WTC11 (cell line): Measurements from ENCODE around the gene SULT1A2. TPM values are rescaled to one million over a fixed set of nuclear protein-coding genes. Genes with fewer than 3 reads are reported as not detected.

Source experiments
- ATAC-seq: fragments of 200-7000 bp; cut with Tn5 transposase; 2 replicates; pipeline ENCODE4 v1.10.0; 2021; ENCODE audit warnings: mild to moderate bottlenecking, moderate library complexity
- CTCF ChIA-PET: fragments of 300-600 bp; sonication (Branson Sonifier 250); formaldehyde crosslinking; loops from one replicate; lab custom pipeline; 2021; ENCODE audit warnings: antibody characterized with exemption; lab: Charles Lee
- POLR2A ChIA-PET: fragments of 350-600 bp; sonication (Branson Sonifier 250); formaldehyde crosslinking; loops from one replicate; lab custom pipeline; 2021; ENCODE audit warnings: antibody characterized with exemption; lab: Charles Lee
- DNase-seq: peaks from one replicate; pipeline ENCODE4 v3.0.0; 2021; ENCODE audit warnings: low spot score
- H3K27ac Mint-ChIP-seq: 2 replicates; pipeline ENCODE4 v1.8.0; 2021; ENCODE audit warnings: mixed read lengths
- H3K27me3 Mint-ChIP-seq: 2 replicates; pipeline ENCODE4 v1.8.0; 2021; ENCODE audit warnings: low read depth, mild to moderate bottlenecking, moderate library complexity, mixed read lengths
- H3K36me3 Mint-ChIP-seq: 2 replicates; pipeline ENCODE4 v1.8.0; 2021; ENCODE audit warnings: mixed read lengths
- H3K4me1 Mint-ChIP-seq: 2 replicates; pipeline ENCODE4 v1.8.0; 2022; ENCODE audit warnings: mixed read lengths
- H3K4me3 Mint-ChIP-seq: 2 replicates; pipeline ENCODE4 v1.8.0; 2021; ENCODE audit warnings: mild to moderate bottlenecking, moderate library complexity, mixed read lengths
- H3K9me3 Mint-ChIP-seq: 2 replicates; pipeline ENCODE4 v1.8.0; 2021; ENCODE audit warnings: mixed read lengths
- ARID4B ChIP-seq: sonication (generic); formaldehyde crosslinking; IDR thresholded peaks from 2 replicates; pipeline ENCODE4 v1.8.0; 2023; ENCODE audit warnings: missing genetic modification reagents, mild to moderate bottlenecking, borderline replicate concordance
- CBFB ChIP-seq: sonication (generic); formaldehyde crosslinking; IDR thresholded peaks from 2 replicates; pipeline ENCODE4 v1.8.1; 2022; ENCODE audit warnings: mild to moderate bottlenecking, low read depth, missing genetic modification reagents
- CREM ChIP-seq: sonication (generic); formaldehyde crosslinking; IDR thresholded peaks from 2 replicates; pipeline ENCODE4 v1.8.1; 2022; ENCODE audit warnings: mild to moderate bottlenecking, missing genetic modification reagents, moderate library complexity
- HMGA2 ChIP-seq: fragments of 250-450 bp; sonication (Bioruptor Pico); IDR thresholded peaks from 2 replicates; pipeline ENCODE4 v1.4.0; 2021; ENCODE audit warnings: mild to moderate bottlenecking, moderate library complexity
- MXD4 ChIP-seq: fragments of 250-450 bp; sonication (Bioruptor Pico); IDR thresholded peaks from 2 replicates; pipeline ENCODE4 v1.8.0; 2021; ENCODE audit warnings: mild to moderate bottlenecking, moderate library complexity, borderline replicate concordance
- NFATC4 ChIP-seq: fragments of 250-450 bp; sonication (Bioruptor Pico); IDR thresholded peaks from 2 replicates; pipeline ENCODE4 v1.9.0; 2021; ENCODE audit warnings: mild to moderate bottlenecking
- PRDM15 ChIP-seq: sonication (generic); formaldehyde crosslinking; IDR thresholded peaks from 2 replicates; pipeline ENCODE4 v1.8.0; 2022; ENCODE audit warnings: missing genetic modification reagents
- SMAD4 ChIP-seq: sonication (generic); formaldehyde crosslinking; IDR thresholded peaks from 2 replicates; pipeline ENCODE4 v1.8.0; 2022; ENCODE audit warnings: mild to moderate bottlenecking, missing genetic modification reagents
- TEAD4 ChIP-seq: sonication (generic); formaldehyde crosslinking; IDR thresholded peaks from 2 replicates; pipeline ENCODE4 v1.8.0; 2022; ENCODE audit warnings: mild to moderate bottlenecking, missing genetic modification reagents
- ZNF121 ChIP-seq: sonication (generic); formaldehyde crosslinking; IDR thresholded peaks from 2 replicates; pipeline ENCODE4 v1.8.0; 2023; ENCODE audit warnings: missing genetic modification reagents
- ZNF317 ChIP-seq: sonication (generic); formaldehyde crosslinking; IDR thresholded peaks from 2 replicates; pipeline ENCODE4 v1.8.1; 2023; ENCODE audit warnings: low read depth, mild to moderate bottlenecking, moderate library complexity, missing genetic modification reagents, borderline replicate concordance
- ZNF416 ChIP-seq: fragments of 250-450 bp; sonication (Bioruptor Pico); IDR thresholded peaks from 2 replicates; pipeline ENCODE4 v1.9.0; 2021; ENCODE audit warnings: mild to moderate bottlenecking, inconsistent platforms
- ZNF423 ChIP-seq: fragments of 250-450 bp; sonication (Bioruptor Pico); IDR thresholded peaks from 2 replicates; pipeline ENCODE4 v2.1.2; 2022; ENCODE audit warnings: mild to moderate bottlenecking, moderate library complexity
- total RNA-seq: library from RNA; stranded (reverse); gene quantifications from 3 replicates; pipeline ENCODE4 v1.2.3, GENCODE V29; 2021
- TF ChIP-seq, protein P1 (sequence below): sonication (generic); formaldehyde crosslinking; IDR thresholded peaks from 2 replicates; pipeline ENCODE4 v1.8.1; 2023; ENCODE audit warnings: mild to moderate bottlenecking, missing genetic modification reagents, moderate library complexity
- TF ChIP-seq, protein P2 (sequence below): sonication (generic); formaldehyde crosslinking; IDR thresholded peaks from 2 replicates; pipeline ENCODE4 v1.8.0; 2023; ENCODE audit warnings: missing genetic modification reagents
- TF ChIP-seq, protein P3 (sequence below): fragments of 250-450 bp; sonication (Bioruptor Pico); IDR thresholded peaks from 2 replicates; pipeline ENCODE4 v1.9.0; 2021; ENCODE audit warnings: mild to moderate bottlenecking, borderline replicate concordance
- TF ChIP-seq, protein P4 (sequence below): sonication (generic); formaldehyde crosslinking; IDR thresholded peaks from 2 replicates; pipeline ENCODE4 v1.8.1; 2023; ENCODE audit warnings: mild to moderate bottlenecking, missing genetic modification reagents

The SULT1A2 gene
- total RNA-seq, 1 experiment from 2014 or later: 0.35 TPM

DNA sequence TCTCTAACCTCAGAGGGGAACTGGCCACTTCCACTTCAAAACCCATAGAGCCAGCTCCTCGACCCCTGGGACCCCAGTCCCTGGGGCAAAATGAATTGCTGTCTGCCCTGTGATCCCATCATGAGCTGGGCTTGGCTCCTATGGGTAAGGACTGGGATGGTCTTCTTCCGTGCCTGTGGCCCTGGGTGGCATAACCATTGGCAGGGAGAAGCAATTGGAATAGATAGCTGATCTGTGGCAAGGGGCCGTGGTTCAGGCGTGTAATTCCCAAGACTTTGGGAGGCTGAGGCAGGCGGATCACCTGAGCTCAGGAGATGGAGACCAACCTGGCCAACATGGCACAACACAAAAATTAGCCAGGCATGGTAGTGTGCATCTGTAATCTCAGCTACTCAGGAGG, 4.3 kb downstream of the SULT1A2 start (continued):
- TF ChIP-seq PRDM15 (CRISPR knock-in tag): no peak
- TF ChIP-seq, all 79 proteins: peak for 0

- Mint-ChIP-seq H3K27ac (no peak overlapping the region), H3K36me3 (peaks cover 8% of the 10 kb centered on the region; the same call in 1 of the 2 replicates), H3K9me3 (no peaks in the 10 kb centered on the region), H3K4me3 (no peak overlapping the region), H3K27me3 (no peaks in the 10 kb centered on the region), H3K4me1 (0 out of 2 replicates have a peak, but pooled peaks cover 3% of the 10 kb centered on the region)
- POLR2A ChIA-PET: no interaction called here
- no peak for DNase-seq
- no peak for ATAC-seq
- TF ChIP-seq CREM (CRISPR knock-in tag) (no peak), ZNF423 (CRISPR knock-in tag) (no peak), NFATC4 (CRISPR knock-in tag) (no peak), ZNF416 (CRISPR knock-in tag) (no peak), ZNF121 (no peak), ARID4B (CRISPR knock-in tag) (no peak), HMGA2 (CRISPR knock-in tag) (no peak), CBFB (CRISPR knock-in tag) (no peak), TEAD4 (CRISPR knock-in tag) (no peak), MXD4 (CRISPR knock-in tag) (no peak), SMAD4 (CRISPR knock-in tag) (no peak), ZNF317 (no peak)
- TF ChIP-seq, protein P1, sequence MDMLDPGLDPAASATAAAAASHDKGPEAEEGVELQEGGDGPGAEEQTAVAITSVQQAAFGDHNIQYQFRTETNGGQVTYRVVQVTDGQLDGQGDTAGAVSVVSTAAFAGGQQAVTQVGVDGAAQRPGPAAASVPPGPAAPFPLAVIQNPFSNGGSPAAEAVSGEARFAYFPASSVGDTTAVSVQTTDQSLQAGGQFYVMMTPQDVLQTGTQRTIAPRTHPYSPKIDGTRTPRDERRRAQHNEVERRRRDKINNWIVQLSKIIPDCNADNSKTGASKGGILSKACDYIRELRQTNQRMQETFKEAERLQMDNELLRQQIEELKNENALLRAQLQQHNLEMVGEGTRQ (CRISPR knock-in tag): no peak
- TF ChIP-seq, protein P2, sequence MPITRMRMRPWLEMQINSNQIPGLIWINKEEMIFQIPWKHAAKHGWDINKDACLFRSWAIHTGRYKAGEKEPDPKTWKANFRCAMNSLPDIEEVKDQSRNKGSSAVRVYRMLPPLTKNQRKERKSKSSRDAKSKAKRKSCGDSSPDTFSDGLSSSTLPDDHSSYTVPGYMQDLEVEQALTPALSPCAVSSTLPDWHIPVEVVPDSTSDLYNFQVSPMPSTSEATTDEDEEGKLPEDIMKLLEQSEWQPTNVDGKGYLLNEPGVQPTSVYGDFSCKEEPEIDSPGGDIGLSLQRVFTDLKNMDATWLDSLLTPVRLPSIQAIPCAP (CRISPR knock-in tag): no peak
- TF ChIP-seq, protein P3, sequence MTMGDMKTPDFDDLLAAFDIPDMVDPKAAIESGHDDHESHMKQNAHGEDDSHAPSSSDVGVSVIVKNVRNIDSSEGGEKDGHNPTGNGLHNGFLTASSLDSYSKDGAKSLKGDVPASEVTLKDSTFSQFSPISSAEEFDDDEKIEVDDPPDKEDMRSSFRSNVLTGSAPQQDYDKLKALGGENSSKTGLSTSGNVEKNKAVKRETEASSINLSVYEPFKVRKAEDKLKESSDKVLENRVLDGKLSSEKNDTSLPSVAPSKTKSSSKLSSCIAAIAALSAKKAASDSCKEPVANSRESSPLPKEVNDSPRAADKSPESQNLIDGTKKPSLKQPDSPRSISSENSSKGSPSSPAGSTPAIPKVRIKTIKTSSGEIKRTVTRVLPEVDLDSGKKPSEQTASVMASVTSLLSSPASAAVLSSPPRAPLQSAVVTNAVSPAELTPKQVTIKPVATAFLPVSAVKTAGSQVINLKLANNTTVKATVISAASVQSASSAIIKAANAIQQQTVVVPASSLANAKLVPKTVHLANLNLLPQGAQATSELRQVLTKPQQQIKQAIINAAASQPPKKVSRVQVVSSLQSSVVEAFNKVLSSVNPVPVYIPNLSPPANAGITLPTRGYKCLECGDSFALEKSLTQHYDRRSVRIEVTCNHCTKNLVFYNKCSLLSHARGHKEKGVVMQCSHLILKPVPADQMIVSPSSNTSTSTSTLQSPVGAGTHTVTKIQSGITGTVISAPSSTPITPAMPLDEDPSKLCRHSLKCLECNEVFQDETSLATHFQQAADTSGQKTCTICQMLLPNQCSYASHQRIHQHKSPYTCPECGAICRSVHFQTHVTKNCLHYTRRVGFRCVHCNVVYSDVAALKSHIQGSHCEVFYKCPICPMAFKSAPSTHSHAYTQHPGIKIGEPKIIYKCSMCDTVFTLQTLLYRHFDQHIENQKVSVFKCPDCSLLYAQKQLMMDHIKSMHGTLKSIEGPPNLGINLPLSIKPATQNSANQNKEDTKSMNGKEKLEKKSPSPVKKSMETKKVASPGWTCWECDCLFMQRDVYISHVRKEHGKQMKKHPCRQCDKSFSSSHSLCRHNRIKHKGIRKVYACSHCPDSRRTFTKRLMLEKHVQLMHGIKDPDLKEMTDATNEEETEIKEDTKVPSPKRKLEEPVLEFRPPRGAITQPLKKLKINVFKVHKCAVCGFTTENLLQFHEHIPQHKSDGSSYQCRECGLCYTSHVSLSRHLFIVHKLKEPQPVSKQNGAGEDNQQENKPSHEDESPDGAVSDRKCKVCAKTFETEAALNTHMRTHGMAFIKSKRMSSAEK (CRISPR knock-in tag): no peak
- TF ChIP-seq, protein P4, sequence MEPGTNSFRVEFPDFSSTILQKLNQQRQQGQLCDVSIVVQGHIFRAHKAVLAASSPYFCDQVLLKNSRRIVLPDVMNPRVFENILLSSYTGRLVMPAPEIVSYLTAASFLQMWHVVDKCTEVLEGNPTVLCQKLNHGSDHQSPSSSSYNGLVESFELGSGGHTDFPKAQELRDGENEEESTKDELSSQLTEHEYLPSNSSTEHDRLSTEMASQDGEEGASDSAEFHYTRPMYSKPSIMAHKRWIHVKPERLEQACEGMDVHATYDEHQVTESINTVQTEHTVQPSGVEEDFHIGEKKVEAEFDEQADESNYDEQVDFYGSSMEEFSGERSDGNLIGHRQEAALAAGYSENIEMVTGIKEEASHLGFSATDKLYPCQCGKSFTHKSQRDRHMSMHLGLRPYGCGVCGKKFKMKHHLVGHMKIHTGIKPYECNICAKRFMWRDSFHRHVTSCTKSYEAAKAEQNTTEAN (CRISPR knock-in tag): no peak
- CTCF ChIA-PET: no interaction called here
Observed at GRCh38 chr16:28591355-28591754, 5.5 kb downstream of the SULT1A2 start.
